WERI-Rb-1 (cell line): Measurements from ENCODE around the gene CAMTA1.

Experiments used
- DNase-seq: peaks from one replicate; pipeline ENCODE4 v3.0.0-alpha.2; 2020
- H3K27ac ChIP-seq: fragments of 250-450 bp; sonication (Bioruptor Pico); 2 replicates; pipeline ENCODE4 v1.5.1; 2020; ENCODE audit warnings: mild to moderate bottlenecking, moderate library complexity
- H3K27me3 ChIP-seq: fragments of 250-450 bp; sonication (Bioruptor Pico); 2 replicates; pipeline ENCODE4 v1.5.1; 2021; ENCODE audit warnings: mild to moderate bottlenecking, low read depth, moderate library complexity; ENCODE audit not compliant: insufficient read depth, severe bottlenecking
- H3K36me3 ChIP-seq: fragments of 250-450 bp; sonication (Bioruptor Pico); 2 replicates; pipeline ENCODE4 v1.5.1; 2020; ENCODE audit warnings: mild to moderate bottlenecking, moderate library complexity
- H3K4me3 ChIP-seq: 2 replicates; pipeline ENCODE4 v1.5.1; 2011; ENCODE audit warnings: low read depth, mild to moderate bottlenecking, control low read depth, low read length
- H3K9me3 ChIP-seq: fragments of 250-450 bp; sonication (Bioruptor Pico); 2 replicates; pipeline ENCODE4 v1.5.1; 2021; ENCODE audit warnings: mild to moderate bottlenecking, moderate library complexity; ENCODE audit not compliant: severe bottlenecking
- CTCF ChIP-seq: IDR thresholded peaks from 2 replicates; pipeline ENCODE4 v1.5.1; 2011; ENCODE audit warnings: low read depth, mild to moderate bottlenecking, control low read depth, inconsistent platforms, low read length

Gene CAMTA1

GRCh38 chr1:7278045-7278444 is 492.8 kb downstream of the CAMTA1 start:
- DNase-seq, result no peak
- no peak for TF ChIP-seq CTCF
- H3K9me3 ChIP-seq, result peaks cover 7% of the 10 kb centered on the region
- H3K4me3 ChIP-seq, result no peak overlapping the region
- H3K36me3 ChIP-seq, result no peaks in the 10 kb centered on the region
- no peaks in the 10 kb centered on the region for H3K27me3 ChIP-seq
- no peak overlapping the region for H3K27ac ChIP-seq

- H3K27ac ChIP-seq, result peak overlapping the region; percentile 36
- H3K27me3 ChIP-seq, result no peaks in the 10 kb centered on the region
- peak overlapping the region; percentile 21 for H3K4me3 ChIP-seq
- TF ChIP-seq CTCF, result no peak
- no peaks in the 10 kb centered on the region for H3K36me3 ChIP-seq
- H3K9me3 ChIP-seq, result peaks cover 7% of the 10 kb centered on the region
- DNase-seq, result peak; percentile 61
Observed at GRCh38 chr1:7278827-7279765, 493.8 kb downstream of the CAMTA1 start.

GRCh38 chr1:7279769-7280168 is 494.5 kb downstream of the CAMTA1 start:
- Histone ChIP-seq H3K9me3 (peaks cover 7% of the 10 kb centered on the region), H3K27ac (peak overlapping the region; percentile 36), H3K4me3 (peak overlapping the region; percentile 21), H3K27me3 (no peaks in the 10 kb centered on the region), H3K36me3 (no peaks in the 10 kb centered on the region)
- TF ChIP-seq CTCF, result no peak
- DNase-seq, result no peak

- Histone ChIP-seq H3K4me3 (no peak overlapping the region), H3K27ac (no peak overlapping the region), H3K27me3 (no peaks in the 10 kb centered on the region), H3K36me3 (no peaks in the 10 kb centered on the region), H3K9me3 (peaks cover 7% of the 10 kb centered on the region)
- DNase-seq, result no peak
- no peak for TF ChIP-seq CTCF
Observed at GRCh38 chr1:7280347-7280960, 495.2 kb downstream of the CAMTA1 start.

GRCh38 chr1:7281821-7282220 is 496.6 kb downstream of the CAMTA1 start:
- TF ChIP-seq CTCF, result no peak
- H3K9me3 ChIP-seq, result peaks cover 1% of the 10 kb centered on the region
- H3K27ac ChIP-seq, result no peak overlapping the region
- H3K27me3 ChIP-seq, result no peaks in the 10 kb centered on the region
- DNase-seq, result no peak
- no peak overlapping the region for H3K4me3 ChIP-seq
- no peaks in the 10 kb centered on the region for H3K36me3 ChIP-seq
